Liver (tissue), 9 donors: ENCODE data around the gene CFAP299. TPM values are rescaled to one million over a fixed set of nuclear protein-coding genes. Genes with fewer than 3 reads are reported as not detected.

Experiments used
- DNase-seq: peaks from one replicate; pipeline ENCODE4 v3.0.0-alpha.2; 2017; ENCODE audit warnings: low spot score
- H3K27ac ChIP-seq, 2 donors: one replicate each; pipeline ENCODE4 v1.7.0; 2013; ENCODE audit warnings: inconsistent platforms in 2 of 2, low read length in 2 of 2, control low read depth in 1 of 2, low read depth in 1 of 2, mild to moderate bottlenecking in 1 of 2
- H3K27me3 ChIP-seq, 4 donors: one replicate each; pipeline versions ENCODE4 v1.6.1 to v1.7.0; 2013; ENCODE audit warnings: low read length in 3 of 4, inconsistent platforms in 1 of 4, mild to moderate bottlenecking in 1 of 4, moderate library complexity in 1 of 4; ENCODE audit not compliant: control insufficient read depth in 4 of 4, insufficient read depth in 4 of 4
- H3K36me3 ChIP-seq, 4 donors: one replicate each; pipeline versions ENCODE4 v1.6.1 to v1.7.0; 2013; ENCODE audit warnings: low read length in 3 of 4, mild to moderate bottlenecking in 3 of 4, low read depth in 1 of 4, moderate library complexity in 1 of 4; ENCODE audit not compliant: control insufficient read depth in 4 of 4, insufficient read depth in 3 of 4
- H3K4me1 ChIP-seq, 4 donors: one replicate each; pipeline versions ENCODE4 v1.6.1 to v1.7.0; 2013; ENCODE audit warnings: low read length in 3 of 4, mild to moderate bottlenecking in 3 of 4, moderate library complexity in 1 of 4; ENCODE audit not compliant: control insufficient read depth in 4 of 4, insufficient read depth in 4 of 4
- H3K4me3 ChIP-seq, 3 donors: one replicate each; pipeline versions ENCODE4 v1.6.1 to v1.7.0; 2013; ENCODE audit warnings: low read length in 3 of 3, control low read depth in 1 of 3, low read depth in 1 of 3, mild to moderate bottlenecking in 1 of 3
- H3K9ac ChIP-seq, 2 donors: one replicate each; pipeline ENCODE4 v1.7.0; 2013; ENCODE audit warnings: low read length in 2 of 2, mild to moderate bottlenecking in 2 of 2, moderate library complexity in 2 of 2, control low read depth in 1 of 2, low read depth in 1 of 2
- H3K9me3 ChIP-seq, 4 donors: one replicate each; pipeline versions ENCODE4 v1.6.1 to v1.7.0; 2013; ENCODE audit warnings: low read length in 3 of 4; ENCODE audit not compliant: control insufficient read depth in 4 of 4
- ATF3 ChIP-seq: IDR thresholded peaks from 2 replicates; pipeline ENCODE4 v1.6.1; 2016; ENCODE audit warnings: antibody characterized with exemption
- CTCF ChIP-seq: fragments of 150-350 bp; IDR thresholded peaks from 2 replicates; pipeline ENCODE4 v1.5.1; 2017; ENCODE audit warnings: improper control_type of control experiment, low read depth, low read length; ENCODE audit not compliant: missing input control
- EGR1 ChIP-seq, 2 donors: IDR thresholded peaks; 2 replicates each; pipeline ENCODE4 v1.6.1; 2016 to 2018; ENCODE audit warnings: antibody characterized with exemption in 2 of 2, low read depth in 2 of 2
- FOXA2 ChIP-seq: IDR thresholded peaks from 2 replicates; pipeline ENCODE4 v1.6.1; 2016; ENCODE audit warnings: antibody characterized with exemption
- GABPA ChIP-seq, 2 donors: IDR thresholded peaks in 1 of 2; conservative IDR thresholded peaks in 1 of 2; 2 replicates each; pipeline ENCODE4 v1.6.1; 2016; ENCODE audit warnings: antibody characterized with exemption in 2 of 2, mild to moderate bottlenecking in 1 of 2, moderate library complexity in 1 of 2
- HNF4A ChIP-seq, 2 donors: conservative IDR thresholded peaks; 2 replicates each; pipeline ENCODE4 v1.6.1; 2016; ENCODE audit warnings: antibody characterized with exemption in 2 of 2, mild to moderate bottlenecking in 2 of 2
- HNF4G ChIP-seq: IDR thresholded peaks from 2 replicates; pipeline ENCODE4 v1.6.1; 2016; ENCODE audit warnings: antibody characterized with exemption
- JUND ChIP-seq, 2 donors: IDR thresholded peaks; 2 replicates each; pipeline ENCODE4 v1.6.1; 2016; ENCODE audit warnings: antibody characterized with exemption in 2 of 2
- MAX ChIP-seq: IDR thresholded peaks from 2 replicates; pipeline ENCODE4 v1.6.1; 2016; ENCODE audit warnings: antibody characterized with exemption
- NR2F2 ChIP-seq: IDR thresholded peaks from 2 replicates; pipeline ENCODE4 v1.6.1; 2016; ENCODE audit warnings: antibody characterized with exemption
- RAD21 ChIP-seq, 2 donors: IDR thresholded peaks; 2 replicates each; pipeline ENCODE4 v1.6.1; 2016; ENCODE audit warnings: antibody characterized with exemption in 2 of 2, mild to moderate bottlenecking in 2 of 2
- RXRA ChIP-seq, 2 donors: IDR thresholded peaks; 2 replicates each; pipeline ENCODE4 v1.6.1; 2017 to 2018; ENCODE audit warnings: antibody characterized with exemption in 2 of 2, mild to moderate bottlenecking in 1 of 2
- SP1 ChIP-seq: IDR thresholded peaks from 2 replicates; pipeline ENCODE4 v1.6.1; 2018; ENCODE audit warnings: antibody characterized with exemption, mild to moderate bottlenecking
- TAF1 ChIP-seq: conservative IDR thresholded peaks from 2 replicates; pipeline ENCODE4 v1.6.1; 2016; ENCODE audit warnings: antibody characterized with exemption, mild to moderate bottlenecking
- YY1 ChIP-seq: IDR thresholded peaks from 2 replicates; pipeline ENCODE4 v1.6.1; 2016; ENCODE audit warnings: antibody characterized with exemption, mild to moderate bottlenecking
- WGBS: extraction: QIAGEN DNeasy Blood & Tissue Kit; methylation state at CpG from one replicate; pipeline ENCODE4 v1.1.7; 2013; 5-methylcytosine and 5-hydroxymethylcytosine counted together
- polyA plus RNA-seq, 2 donors: library from polyadenylated mRNA; stranded (reverse) in 1 of 2; unstranded in 1 of 2; fragments of 200-250 nt in 1 of 2; fragments of >200 nt in 1 of 2; fragmentation: Nextera tagmentation in 1 of 2; extraction: Ambion mirVana in 1 of 2; gene quantifications; one replicate each; pipeline versions ENCODE4 v1.2.1 to v1.2.3, GENCODE V29; 2013 to 2015
- total RNA-seq, 2 donors: library from RNA; depleted of rRNA; stranded (reverse); fragments of >200 nt; gene quantifications; one replicate each; pipeline ENCODE4 v1.2.3, GENCODE V29; 2014
- TF ChIP-seq, protein P1 (sequence below): IDR thresholded peaks from 2 replicates; pipeline ENCODE4 v1.6.1; 2016; ENCODE audit warnings: antibody characterized with exemption
- donor health status: healthy.
- donor health status: healthy.
- donor health status: healthy.
- donor health status: healthy.
- donor health status: healthy.

Gene CFAP299
- total and polyA plus RNA-seq, 4 donors: not detected

- TF ChIP-seq RXRA (IDR thresholded peaks at IDR 0.05) (peak in 1 of 2 donors; percentile 56), YY1 (peak; percentile 44), MAX (peak; percentile 73), TAF1 (no peak), RAD21 (IDR thresholded peaks at IDR 0.05) (peak in 1 of 2 donors; percentile 11), JUND (IDR thresholded peaks at IDR 0.05) (peak in 1 of 2 donors; percentile 13), HNF4A (conservative IDR thresholded peaks at IDR 0.05) (peak in 1 of 2 donors; percentile 58), HNF4G (no peak), SP1 (no peak)
- TF ChIP-seq, protein P1, sequence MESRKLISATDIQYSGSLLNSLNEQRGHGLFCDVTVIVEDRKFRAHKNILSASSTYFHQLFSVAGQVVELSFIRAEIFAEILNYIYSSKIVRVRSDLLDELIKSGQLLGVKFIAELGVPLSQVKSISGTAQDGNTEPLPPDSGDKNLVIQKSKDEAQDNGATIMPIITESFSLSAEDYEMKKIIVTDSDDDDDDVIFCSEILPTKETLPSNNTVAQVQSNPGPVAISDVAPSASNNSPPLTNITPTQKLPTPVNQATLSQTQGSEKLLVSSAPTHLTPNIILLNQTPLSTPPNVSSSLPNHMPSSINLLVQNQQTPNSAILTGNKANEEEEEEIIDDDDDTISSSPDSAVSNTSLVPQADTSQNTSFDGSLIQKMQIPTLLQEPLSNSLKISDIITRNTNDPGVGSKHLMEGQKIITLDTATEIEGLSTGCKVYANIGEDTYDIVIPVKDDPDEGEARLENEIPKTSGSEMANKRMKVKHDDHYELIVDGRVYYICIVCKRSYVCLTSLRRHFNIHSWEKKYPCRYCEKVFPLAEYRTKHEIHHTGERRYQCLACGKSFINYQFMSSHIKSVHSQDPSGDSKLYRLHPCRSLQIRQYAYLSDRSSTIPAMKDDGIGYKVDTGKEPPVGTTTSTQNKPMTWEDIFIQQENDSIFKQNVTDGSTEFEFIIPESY: no peak
- Histone ChIP-seq H3K4me1 (peaks cover 0 to 8% (median 4%) of the 10 kb centered on the region in 4 donors), H3K4me3 (no peak overlapping the region), H3K27ac (no peak overlapping the region), H3K9me3 (no peaks in the 10 kb centered on the region), H3K9ac (no peak overlapping the region), H3K27me3 (no peaks in the 10 kb centered on the region), H3K36me3 (no peaks in the 10 kb centered on the region)
- WGBS: 30% methylated on average over 3 of the region's 3 CpGs
- DNase-seq: no peak
These were observed 577.9 kb downstream of the CFAP299 start for GRCh38 chr4:80913381-80913780.

DNA sequence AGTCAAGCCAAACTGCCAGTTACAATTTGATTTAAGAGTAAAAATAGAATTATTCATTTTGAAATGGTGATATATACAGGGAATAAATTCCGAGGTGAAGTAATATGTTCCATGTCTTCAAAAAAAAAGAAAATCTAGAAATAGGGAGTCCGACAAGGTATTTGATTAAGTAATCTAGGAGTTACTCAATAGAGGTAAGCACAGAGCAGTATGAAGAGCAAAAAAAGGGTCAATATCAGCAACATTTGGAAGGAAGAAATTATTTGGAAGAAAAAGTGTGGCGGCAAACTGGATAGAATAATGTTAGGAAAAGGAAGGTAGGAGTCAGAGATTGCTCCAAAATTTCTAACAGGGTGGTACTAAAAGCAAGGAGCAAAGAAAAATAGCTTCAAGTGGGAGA is 581.2 kb downstream of the CFAP299 start:
- Histone ChIP-seq H3K27me3 (no peaks in the 10 kb centered on the region), H3K9ac (no peak overlapping the region), H3K36me3 (no peaks in the 10 kb centered on the region), H3K4me3 (no peak overlapping the region), H3K9me3 (no peaks in the 10 kb centered on the region), H3K4me1 (peaks cover 0 to 8% (median 4%) of the 10 kb centered on the region in 4 donors), H3K27ac (no peak overlapping the region)
- DNase-seq: no peak
- TF ChIP-seq, protein P1: no peak
- TF ChIP-seq GABPA (IDR thresholded peaks at IDR 0.05 in 1 of 2, conservative IDR thresholded peaks at IDR 0.05 in 1 of 2): no peak
- no peak for TF ChIP-seq RAD21 (IDR thresholded peaks at IDR 0.05)
- no peak for TF ChIP-seq FOXA2
- TF ChIP-seq RXRA (IDR thresholded peaks at IDR 0.05): no peak
- peak in 1 of 2 donors; percentile 52 for TF ChIP-seq HNF4A (conservative IDR thresholded peaks at IDR 0.05)
- peak; percentile 18 for TF ChIP-seq YY1
- no peak for TF ChIP-seq ATF3
- TF ChIP-seq JUND (IDR thresholded peaks at IDR 0.05): peak in 1 of 2 donors; percentile 14
- no peak for TF ChIP-seq HNF4G
- WGBS: 54% methylated on average over 3 of the region's 3 CpGs

- no peak for DNase-seq
- Histone ChIP-seq H3K4me3 (no peak overlapping the region), H3K36me3 (no peaks in the 10 kb centered on the region), H3K4me1 (peaks cover 0 to 8% (median 3%) of the 10 kb centered on the region in 4 donors), H3K9ac (no peak overlapping the region), H3K9me3 (no peaks in the 10 kb centered on the region), H3K27ac (no peak overlapping the region), H3K27me3 (no peaks in the 10 kb centered on the region)
- TF ChIP-seq, protein P1: no peak
- no peak for TF ChIP-seq JUND (IDR thresholded peaks at IDR 0.05)
- no peak for TF ChIP-seq RAD21 (IDR thresholded peaks at IDR 0.05)
- no peak for TF ChIP-seq NR2F2
- no peak for TF ChIP-seq EGR1 (IDR thresholded peaks at IDR 0.05; ENCODE audit: low read depth in 2 of 2)
- no peak for TF ChIP-seq GABPA (IDR thresholded peaks at IDR 0.05 in 1 of 2, conservative IDR thresholded peaks at IDR 0.05 in 1 of 2)
- TF ChIP-seq CTCF: no peak
- TF ChIP-seq HNF4A (conservative IDR thresholded peaks at IDR 0.05): no peak
These were observed 582.5 kb downstream of the CFAP299 start for GRCh38 chr4:80918004-80918403.
